Adrenal gland (tissue), 5 donors: ENCODE measurements around the gene ERCC4.

Experiments
- CTCF ChIP-seq, 6 experiments: fragments of 450-650 bp in 4 of 6; fragments of 200-600 bp in 2 of 6; sonication (generic) in 1 of 6; IDR thresholded peaks; 1 replicate in 5 of 6; 2 replicates in 1 of 6; pipeline versions ENCODE4 v1.5.1 to v1.8.0; 2016 to 2021; ENCODE audit warnings: antibody characterized with exemption in 6 of 6, mild to moderate bottlenecking in 2 of 6, moderate library complexity in 1 of 6
- POLR2A ChIP-seq, 2 donors: fragments of 450-650 bp; IDR thresholded peaks; one replicate each; pipeline ENCODE4 v1.6.1; 2017; ENCODE audit warnings: antibody characterized with exemption in 2 of 2, mild to moderate bottlenecking in 2 of 2, moderate library complexity in 1 of 2
- donor health status: DM: no; HTN: no; CAD: no.

GRCh38 chr16:13997933-13998332 is 78.0 kb downstream of the ERCC4 start:
- TF ChIP-seq CTCF (IDR thresholded peaks at IDR 0.05) (no peak), POLR2A (IDR thresholded peaks at IDR 0.05) (no peak)
